Umbilical cord (tissue), 2 donors: ENCODE measurements around the gene PEX11B. TPM values are rescaled to one million over a fixed set of nuclear protein-coding genes. Genes with fewer than 3 reads are reported as not detected.

Experiments used
- DNase-seq: peaks from one replicate; pipeline ENCODE4 v3.0.0-alpha.2; 2015; ENCODE audit warnings: low spot score
- total RNA-seq: library from RNA; depleted of rRNA; stranded (reverse); fragments of >200 nt; gene quantifications from one replicate; pipeline ENCODE4 v1.2.3, GENCODE V29; 2014; ENCODE audit warnings: low replicate concordance; ENCODE audit not compliant: insufficient read depth

Gene PEX11B
- total RNA-seq, 1 donor from 2014 or later = 34.9 TPM

DNA sequence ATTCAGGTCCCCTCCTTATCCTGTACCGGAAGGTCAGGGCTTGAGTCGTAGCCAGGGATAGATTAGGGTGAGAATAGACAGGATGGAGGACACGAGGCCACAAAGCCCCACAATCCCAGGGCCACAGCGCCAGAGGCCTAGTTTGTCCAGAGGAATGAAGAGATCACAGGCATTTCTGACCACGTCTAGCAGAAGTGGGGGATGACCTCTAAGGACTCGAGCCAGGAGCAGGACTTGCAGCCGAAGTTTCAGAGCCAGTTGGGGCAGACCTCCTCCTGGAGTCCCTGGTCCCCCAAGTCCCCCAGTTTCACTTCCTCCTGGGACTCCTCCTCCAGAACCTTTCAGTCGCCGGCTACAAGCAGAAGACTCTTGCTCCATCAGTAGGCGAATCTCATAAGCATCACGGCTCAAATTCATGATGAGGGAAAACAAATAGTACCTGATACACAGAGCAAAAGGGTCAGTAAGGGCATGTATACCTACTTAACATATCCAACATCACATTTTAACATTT, 6.3 kb downstream of the PEX11B start:
- no peak for DNase-seq

DNA sequence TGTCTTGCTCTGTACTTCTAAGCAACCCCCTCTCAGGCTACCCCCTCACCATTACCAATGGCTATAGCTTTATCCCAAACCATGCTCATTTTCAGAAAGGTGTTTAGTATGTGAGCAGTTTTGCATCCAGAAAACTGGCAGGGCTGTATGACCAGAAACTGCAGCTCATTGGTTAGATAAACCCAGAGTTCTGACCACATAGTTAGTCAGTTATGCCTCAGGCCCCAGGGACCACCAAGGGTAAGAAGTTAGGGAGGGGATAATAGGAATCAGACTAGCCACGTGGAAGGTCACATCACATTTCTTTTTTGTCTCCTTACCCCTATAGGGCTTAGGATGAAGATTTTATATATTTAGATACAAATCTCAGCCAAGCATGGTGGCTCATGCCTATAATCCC, 9.9 kb downstream of the PEX11B start:
- DNase-seq = no peak

DNA sequence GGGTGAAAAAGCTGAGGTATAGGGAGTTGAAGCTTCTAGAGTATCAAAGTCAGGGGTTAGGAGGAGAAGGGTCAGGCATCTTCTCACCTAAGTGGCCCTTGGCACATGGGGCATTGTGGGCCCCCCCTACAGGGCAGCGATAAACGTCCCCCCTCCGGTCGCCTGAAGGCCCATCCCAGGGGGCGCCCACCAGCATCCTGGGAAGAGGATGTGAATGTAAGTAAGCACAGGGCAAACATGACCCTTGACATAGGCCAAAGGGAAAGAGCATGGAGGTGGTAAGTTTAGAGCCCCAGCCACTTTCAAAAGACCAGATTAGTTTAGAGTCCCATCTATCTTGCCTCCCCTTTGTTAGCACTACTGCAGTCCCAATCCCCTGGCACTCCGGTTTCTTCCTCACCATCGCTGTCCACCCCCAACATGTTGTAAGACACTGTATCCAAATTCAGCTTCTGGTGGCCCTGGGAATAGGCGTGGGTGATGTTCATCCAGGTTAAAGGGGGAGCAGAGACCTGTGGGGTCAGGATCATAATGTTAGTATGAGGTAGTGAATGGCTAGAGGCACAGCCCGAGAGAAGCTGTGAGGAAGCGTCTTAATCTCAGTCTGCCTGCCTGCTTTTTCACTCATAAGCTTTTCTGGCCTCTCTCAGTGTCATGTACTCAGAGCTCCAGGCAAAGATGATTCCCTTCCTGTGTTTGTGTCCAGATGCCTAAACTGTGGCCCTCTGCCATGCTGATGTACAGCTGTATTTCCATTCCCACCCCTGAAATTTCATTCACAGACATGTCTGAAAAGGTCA, 11.4 kb downstream of the PEX11B start:
- peak; percentile 52 for DNase-seq

DNA sequence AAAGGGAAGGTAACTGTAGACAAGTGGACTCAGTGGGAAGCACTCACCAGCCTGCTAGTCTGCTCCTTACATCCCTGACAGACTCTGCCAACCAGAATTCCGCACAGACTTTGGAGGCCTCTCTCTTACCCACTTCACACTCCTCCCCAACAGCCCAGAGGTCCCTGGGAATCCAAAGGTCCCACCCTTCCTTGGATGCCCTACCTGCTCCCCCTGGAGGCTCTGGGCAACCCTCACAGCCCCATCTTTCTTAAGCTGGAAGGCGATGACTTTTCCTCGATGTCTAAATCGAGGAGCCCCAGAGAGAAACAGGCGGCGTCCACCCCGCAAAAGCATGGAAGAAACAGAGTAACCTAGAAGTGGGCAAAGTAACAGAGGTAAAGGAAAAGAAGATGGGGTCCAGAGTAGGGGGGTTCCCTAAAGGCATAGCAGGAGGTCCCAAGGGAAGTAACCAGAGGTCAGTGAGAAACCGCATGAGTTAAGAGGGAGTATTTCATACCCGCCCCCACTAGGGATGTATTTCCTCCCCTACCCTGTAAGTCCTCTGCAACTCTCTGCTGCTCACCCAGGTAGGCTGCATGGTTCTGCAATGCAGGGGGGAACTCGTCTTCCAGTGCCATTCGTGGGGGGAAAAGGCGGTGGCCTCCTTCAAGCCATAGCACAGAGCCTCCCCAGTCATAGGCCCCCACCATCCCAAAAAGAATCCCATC, 17.1 kb downstream of the PEX11B start:
- no peak for DNase-seq

DNA sequence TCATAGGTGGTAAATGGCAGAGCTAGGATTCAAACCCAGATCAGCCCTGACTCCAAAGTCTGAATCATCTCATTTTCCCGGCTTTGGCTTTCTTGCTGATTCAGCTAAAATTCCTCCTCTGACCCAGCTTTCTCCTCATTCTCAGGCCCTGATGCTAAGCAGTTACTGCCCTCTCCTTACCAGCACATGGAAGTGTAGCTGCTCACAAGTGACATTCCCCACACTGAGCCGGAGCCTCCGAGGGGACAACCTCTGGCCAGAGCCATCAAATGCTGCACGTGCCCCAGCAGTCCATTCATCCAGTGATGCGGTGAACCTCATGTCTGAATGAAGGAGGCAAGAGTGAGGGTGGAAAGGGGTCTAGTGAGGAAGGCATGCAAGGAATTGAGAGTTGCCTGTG, 19.8 kb downstream of the PEX11B start:
- DNase-seq = no peak

DNA sequence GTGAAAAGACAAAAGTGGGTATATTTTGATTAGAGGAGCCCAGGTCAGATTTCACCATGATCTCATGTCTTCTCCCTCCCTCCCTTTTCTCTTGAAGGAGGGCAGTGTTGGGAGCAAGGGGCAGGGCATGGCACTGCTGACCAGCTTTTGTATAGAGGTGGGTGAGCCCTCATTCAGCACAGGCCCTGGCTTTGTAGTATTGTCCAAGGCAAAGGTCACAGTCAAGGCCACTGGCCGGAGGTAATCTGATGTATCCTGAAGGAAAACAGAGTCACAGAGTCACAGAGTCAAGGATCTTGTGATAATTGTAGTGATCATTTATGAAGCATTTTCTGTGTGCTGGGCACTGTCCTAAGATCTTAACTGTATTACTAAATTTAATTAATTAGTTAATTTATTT, 20.5 kb downstream of the PEX11B start:
- no peak for DNase-seq

DNA sequence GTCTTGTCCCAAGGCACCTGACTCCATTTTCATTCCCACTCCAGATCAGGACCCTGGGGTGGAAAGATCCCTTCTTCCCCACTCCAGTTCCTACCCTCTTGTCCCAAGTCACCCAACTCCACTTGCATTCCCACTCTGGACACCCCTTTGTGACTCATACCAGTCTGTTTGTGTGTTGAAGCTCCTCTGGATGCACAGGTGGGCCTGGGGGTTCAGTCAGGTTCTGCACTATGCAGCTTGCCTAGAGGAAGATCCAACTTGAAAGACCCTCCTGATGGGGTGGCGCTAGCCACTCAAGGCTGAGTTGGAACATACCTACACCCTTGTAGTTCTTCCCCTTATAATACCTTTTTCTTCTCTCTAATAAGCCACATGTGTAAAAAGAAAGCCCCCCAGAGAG, 23.0 kb downstream of the PEX11B start:
- no peak for DNase-seq

DNA sequence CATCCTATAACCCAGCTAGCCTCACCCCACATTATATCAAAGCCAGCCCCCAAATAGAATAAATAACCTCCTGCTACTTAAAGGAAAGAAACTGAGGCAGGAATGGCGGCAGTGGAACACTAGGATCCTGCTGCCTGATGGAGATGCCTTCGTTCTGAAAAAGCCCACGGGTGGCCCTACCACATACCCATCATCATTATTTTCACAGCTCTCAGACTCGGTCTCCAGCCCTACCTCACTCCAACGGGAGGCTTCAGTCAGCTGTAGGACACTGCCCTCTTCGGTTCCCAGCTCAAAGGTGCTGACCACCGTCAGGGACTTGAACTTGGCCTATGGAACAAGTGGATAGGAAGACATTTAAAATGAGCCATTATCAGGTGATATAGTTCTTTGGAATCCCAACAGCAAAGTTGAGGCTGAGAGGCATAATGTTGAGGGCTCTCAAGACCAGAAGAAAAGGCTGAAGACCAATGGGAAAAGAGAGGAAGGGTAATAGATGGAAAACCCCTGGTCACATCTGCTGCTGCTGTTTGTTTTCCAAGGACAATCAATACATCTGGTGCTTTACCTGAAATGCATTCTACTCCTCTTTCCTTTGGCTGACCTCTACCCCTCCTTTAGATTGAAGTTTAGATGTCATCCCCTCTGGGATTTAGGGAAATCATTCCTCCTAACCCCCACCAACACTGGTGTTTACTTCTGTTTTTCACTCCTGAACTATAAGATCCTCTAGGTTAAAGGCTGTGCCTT, 25.0 kb downstream of the PEX11B start:
- DNase-seq = no peak

DNA sequence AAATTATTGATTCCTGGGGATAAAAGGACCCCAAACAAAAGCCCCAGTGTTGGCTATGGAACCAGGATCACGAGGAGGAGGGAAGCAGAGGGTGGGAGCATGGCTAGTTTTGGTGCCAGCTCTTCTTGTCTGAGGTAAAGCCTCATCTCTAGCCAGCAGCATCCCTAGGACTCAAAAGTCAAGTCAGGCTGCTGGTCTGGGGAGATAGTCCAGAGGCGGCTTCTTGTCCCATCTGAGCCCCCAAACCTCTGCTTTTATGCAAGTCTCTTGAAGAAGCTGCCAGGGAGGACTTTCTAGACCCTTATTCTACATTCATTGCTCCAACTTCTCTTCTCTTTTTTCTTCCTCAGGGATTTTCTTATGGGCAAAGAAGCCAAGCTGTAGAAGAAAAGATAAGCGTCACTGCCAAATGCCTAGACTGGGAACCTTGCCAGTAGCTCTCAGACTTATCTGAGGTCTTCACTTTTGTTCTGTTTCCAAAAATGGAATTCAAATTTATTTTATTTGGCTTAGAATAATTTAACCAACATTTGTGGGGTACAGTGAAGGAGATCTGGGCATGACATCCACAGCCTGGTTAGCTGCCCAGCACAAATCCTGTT, 25.9 kb downstream of the PEX11B start:
- DNase-seq = peak; percentile 87

DNA sequence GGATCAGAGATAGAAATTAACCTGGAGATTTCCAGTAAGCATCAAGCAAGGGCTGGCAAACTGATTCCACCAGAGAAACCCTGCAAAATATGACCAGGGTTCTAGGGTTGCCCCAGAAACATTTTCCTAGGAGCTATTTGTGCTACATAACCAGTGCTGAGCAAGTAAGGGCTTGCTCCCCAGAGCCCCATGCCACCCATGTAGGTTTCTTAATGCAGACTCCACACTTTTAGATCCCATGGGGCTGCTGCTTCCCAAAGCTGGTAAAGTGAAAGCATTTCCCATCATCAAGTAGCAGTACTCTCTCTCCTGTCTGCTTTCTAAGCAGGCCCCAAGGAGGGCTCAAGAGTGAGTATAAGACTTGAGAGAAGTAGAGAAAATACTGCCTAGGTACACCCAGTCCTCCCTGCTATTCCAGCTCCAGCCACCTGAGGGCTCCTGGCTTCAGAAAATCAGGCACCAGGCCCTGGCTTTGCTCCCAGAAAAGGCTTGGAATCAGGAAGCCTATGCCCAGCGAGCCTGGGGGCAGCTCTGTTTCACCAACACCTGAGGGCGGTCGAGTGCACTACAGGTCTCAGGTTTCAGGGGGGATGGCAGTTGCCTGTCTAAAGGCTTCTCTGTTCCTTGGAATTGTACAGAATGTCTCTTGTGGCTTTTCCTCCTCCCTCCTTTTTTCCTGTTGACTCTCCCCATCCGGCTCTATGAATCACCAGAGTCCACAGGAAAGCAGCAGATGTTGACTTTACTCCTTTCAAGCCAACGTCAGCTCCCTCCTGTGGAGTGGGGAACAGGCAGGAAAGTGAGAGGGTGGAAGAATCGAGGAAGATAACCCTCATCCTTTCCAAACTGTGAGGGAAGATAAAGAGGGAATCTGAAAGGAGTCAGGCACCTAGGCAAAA, 26.7 kb downstream of the PEX11B start:
- DNase-seq = peak; percentile 96

DNA sequence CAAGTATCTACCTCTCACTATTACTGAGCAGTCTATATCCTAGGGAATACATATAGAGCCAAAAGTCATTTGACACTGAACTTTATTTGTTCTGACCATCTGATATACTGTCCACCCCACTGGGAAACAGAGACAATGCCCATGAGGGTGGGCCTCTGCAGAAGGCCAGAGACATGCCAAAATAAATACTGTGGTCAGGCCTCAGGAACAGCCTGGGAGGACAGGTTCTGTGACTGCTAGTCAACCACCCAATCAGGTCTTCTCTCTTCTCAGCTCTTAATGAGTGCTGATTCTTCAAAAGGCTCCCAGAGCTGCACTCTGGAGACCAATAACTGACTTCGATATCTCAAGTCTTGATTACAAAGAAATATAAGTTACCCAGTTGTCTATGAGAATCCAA, 27.4 kb downstream of the PEX11B start:
- DNase-seq = peak; percentile 24

DNA sequence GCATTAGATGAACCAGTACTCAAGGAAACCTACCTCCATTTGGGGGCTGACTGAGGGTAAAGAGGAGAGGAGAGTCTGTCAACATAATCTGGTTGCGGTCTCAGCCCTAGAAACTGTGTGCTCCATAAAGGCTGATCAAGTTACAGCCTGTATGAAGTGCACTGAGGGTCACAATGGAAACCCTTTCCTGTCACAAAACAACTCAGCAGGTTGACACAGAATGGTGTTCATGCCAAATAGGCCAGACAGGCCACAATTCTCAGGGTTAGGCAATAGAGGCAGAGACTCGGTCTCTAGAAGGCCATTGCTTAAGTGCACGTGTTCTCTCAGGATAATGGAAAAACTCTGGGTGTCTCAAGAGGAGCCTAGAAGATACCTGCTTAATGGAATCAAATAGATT, 28.8 kb downstream of the PEX11B start:
- DNase-seq = no peak

DNA sequence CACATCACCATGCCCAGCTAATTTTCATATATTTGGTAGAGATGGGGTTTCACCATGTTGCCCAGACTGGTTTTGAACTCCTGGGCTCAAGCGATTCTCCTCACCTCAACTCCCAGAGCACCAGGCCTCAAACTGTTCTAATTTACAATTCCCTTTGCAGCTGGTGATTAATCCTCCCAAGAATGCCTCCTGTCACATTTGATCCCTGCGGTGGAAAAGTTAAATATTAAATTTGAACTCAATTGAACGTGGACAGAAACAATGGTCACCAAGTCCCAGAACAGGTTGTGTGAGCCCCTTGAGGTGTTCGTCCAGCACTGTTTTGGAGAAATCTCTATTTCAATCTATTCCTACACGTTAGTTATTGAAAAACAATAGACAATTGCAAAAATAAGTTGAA, 30.9 kb downstream of the PEX11B start:
- DNase-seq = no peak

DNA sequence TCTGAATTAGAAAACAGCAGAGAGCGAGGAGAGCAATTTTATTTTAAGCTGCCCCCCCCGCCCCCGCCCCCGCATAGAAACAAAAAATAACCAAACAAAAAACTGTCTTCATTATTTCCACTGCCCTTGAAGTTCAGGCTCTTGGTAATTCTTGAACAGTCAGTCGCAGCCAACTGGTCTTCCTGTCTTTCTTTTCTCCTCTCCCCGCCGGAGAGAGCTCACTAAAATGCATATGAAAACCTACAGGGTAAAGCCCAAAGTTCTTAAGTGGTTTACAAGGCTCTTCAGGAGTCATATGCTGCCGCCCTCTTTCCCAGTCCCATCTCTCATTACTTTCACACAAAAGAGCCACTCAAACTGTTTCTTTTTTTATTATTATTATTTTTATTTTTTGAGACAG, 31.7 kb downstream of the PEX11B start:
- DNase-seq = no peak

DNA sequence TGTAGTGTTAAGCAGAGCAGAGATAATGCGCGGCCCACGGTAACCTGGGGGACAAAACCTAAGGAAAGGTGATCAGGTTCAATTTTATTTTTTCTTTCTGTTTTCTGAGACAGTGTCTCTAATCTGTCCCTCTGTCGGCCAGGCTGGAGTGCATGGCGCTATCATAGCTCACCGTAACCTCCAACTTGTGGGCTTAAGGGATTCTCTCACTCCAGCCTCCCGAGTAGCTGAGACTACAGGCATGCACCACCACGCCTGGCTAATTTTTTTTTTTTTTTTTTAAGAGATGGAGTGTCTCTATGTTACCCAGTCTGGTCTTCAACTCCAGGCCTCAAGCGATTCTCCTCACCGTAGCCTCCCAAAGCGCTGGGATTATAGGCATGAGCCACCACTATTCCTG, 32.1 kb downstream of the PEX11B start:
- DNase-seq = no peak

DNA sequence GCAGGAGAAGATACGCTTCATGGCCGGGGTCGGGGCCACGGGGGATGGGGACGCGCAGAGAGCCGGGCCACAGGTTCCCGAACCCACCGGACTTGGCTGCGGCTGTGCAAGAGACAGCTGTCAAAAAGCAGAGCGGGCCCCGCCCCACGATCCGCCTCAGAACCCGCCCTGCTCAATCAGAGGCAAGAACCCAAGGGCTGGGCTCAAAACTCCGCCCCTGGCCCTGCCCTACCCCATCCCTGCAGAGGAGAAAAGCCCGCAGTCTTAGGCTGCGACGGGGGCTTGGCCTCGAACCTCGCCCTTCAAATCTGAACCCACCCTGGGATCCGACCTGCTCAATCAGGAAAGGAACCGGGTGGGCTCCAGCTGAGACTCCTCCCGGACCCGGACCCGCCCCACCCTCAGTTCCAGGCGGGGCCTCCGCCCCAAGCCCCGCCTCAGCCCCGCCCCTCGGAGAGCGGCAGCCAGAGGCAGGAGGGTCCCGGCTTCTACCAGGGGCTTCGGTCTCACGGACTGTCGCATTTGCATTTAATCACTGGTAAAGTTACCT, 32.7 kb downstream of the PEX11B start, which contains the start of gene ANKRD35:
Gene ANKRD35 (minus strand): TSS at position 129 of the 550 bp plus-strand sequence. CDS start 108 bp downstream, at position 21.
- peak; percentile 86 for DNase-seq

DNA sequence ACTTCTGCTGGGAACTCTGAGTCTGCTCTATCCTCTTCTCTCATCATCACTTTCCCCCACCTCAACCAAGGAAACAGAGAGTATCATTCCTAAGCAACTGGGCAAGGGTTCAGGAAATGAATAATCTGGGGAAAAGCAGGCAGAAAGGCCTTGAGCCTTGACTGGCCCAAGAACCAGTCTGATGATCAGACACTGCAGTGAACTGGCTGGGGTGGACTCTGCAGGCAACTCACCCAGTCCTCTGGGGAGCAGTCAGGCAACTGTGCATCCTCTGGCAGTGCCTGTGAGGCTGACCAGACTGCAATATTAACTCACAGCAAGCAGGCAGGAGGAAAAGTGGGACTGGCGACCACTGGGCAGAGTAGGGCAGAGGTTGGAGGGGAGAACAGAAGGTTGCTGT, 33.8 kb downstream of the PEX11B start:
- DNase-seq = no peak

DNA sequence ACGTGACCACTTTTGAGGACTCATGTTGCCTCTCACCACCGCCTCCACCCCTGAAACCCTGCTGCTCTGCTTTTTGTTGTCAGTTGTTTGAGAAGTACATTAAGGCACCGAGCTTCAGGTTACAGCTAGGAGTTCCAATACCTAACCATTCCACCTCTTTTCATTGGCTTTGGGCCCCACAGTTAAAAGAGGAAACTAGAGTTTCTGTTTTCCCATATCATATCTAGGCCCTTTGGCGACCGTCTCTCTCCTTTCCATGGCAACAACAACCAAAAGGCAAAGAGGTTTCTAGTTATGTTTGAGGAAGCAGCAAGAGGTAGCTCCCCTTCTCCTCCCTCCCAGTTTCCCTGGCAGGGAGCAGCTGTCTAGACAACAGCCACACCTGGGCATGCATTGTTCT, 38.7 kb downstream of the PEX11B start:
- no peak for DNase-seq

DNA sequence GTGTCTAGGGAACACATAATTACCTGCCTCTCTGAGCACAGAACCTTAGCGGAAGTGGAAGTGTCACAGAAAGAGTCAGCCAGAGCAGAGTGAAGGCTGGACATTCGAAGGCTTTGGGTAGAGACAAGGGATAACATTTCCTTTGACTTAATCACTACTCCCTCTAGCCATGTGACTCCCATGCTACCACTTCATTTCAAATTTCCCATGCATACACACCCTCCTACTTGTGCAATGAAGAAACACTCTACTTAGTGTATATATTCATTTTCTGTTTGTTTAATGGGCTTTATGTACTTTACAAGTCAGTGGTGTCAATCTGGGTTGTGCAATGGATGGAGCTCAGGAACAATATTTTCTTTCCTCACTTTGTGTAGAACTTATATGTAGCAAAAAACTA, 39.8 kb downstream of the PEX11B start:
- DNase-seq = no peak

DNA sequence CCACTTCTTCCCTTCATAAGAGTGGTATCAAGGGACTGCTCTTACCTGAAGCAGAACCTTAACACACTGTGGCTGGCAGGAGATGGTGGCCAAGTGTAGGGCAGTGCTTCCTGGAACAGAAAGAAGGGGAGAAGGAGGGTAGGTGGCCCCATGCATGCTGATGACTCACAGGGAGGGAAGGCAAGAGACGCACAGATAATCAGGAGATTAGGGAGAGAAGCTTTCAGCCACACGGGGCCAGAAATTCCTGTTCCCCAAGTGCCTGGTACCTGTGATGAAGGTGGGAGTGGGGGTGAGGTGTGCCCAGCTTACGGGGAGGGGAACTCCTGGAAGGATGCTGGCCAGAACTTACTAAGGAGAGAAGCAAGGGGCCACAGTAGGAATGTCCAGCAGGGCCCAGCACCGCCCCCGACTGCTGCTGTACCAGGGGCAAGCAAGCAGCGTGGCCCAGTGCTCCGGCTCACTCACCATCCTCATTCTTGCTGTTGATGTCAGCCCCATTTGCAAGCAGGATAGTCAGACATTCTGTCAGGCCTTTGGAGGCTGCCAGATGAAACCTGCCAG, 40.5 kb downstream of the PEX11B start:
- DNase-seq = peak; percentile 22
